D721Med (cell line): ENCODE results near the gene MYOZ3.

Experiments
- DNase-seq: peaks from one replicate; pipeline ENCODE4 v3.0.0; 2011; ENCODE audit warnings: low spot score; ENCODE audit not compliant: insufficient read length
- FAIRE-seq: peaks from 2 replicates; lab custom pipeline; 2011; peaks lifted over from hg19 to GRCh38; lab: Jason Lieb, UNC
- CTCF ChIP-seq: IDR thresholded peaks from 2 replicates; pipeline ENCODE4 v1.5.1; 2012; ENCODE audit warnings: mild to moderate bottlenecking, control low read depth; ENCODE audit not compliant: insufficient read depth; ENCODE audit errors: missing control alignments

The MYOZ3 gene

GRCh38 chr5:150622157-150622556, 38.9 kb upstream of the MYOZ3 start:
- FAIRE-seq (no peak), DNase-seq (no peak)

GRCh38 chr5:150623152-150623877, 37.7 kb upstream of the MYOZ3 start:
- no peak for FAIRE-seq
- no peak for DNase-seq
- no peak for TF ChIP-seq CTCF

More at GRCh38 chr5:150622157-150622556, 38.9 kb upstream of the MYOZ3 start:
- TF ChIP-seq CTCF, result no peak

GRCh38 chr5:150623878-150624216, 37.2 kb upstream of the MYOZ3 start:
- no peak for FAIRE-seq
- no peak for TF ChIP-seq CTCF
- no peak for DNase-seq

GRCh38 chr5:150624334-150625163, 36.5 kb upstream of the MYOZ3 start:
- peak; percentile 72 for DNase-seq
- no peak for TF ChIP-seq CTCF
- no peak for FAIRE-seq

- DNase-seq (no peak), FAIRE-seq (no peak)
- no peak for TF ChIP-seq CTCF
Measured at GRCh38 chr5:150625164-150625535, 35.9 kb upstream of the MYOZ3 start.

GRCh38 chr5:150625831-150626746, 35.0 kb upstream of the MYOZ3 start:
- no peak for FAIRE-seq
- TF ChIP-seq CTCF, result no peak
- DNase-seq, result no peak
